GM23248 (cell line): ENCODE data around the gene HLX. TPM values are rescaled to one million over a fixed set of nuclear protein-coding genes. Genes with fewer than 3 reads are reported as not detected.

Experiments
- DNase-seq: peaks from one replicate; pipeline ENCODE4 v3.0.0-alpha.2; 2015
- H2AFZ ChIP-seq: fragments of 200-600 bp; sonication (generic); 2 replicates; pipeline ENCODE4 v1.6.1; 2016; ENCODE audit warnings: antibody characterized with exemption
- H3F3A ChIP-seq: fragments of 200-600 bp; sonication (generic); 2 replicates; pipeline ENCODE4 v1.6.1; 2016; ENCODE audit warnings: mild to moderate bottlenecking, antibody characterized with exemption, mixed run types; ENCODE audit not compliant: insufficient read depth
- H3K27ac ChIP-seq: fragments of 200-600 bp; sonication (generic); 2 replicates; pipeline ENCODE4 v1.5.1; 2016; ENCODE audit warnings: mild to moderate bottlenecking
- H3K27me3 ChIP-seq: fragments of 200-600 bp; sonication (generic); replicated peaks from 2 replicates; pipeline ENCODE4 v1.6.1; 2016; ENCODE audit warnings: mild to moderate bottlenecking; ENCODE audit not compliant: insufficient read depth
- H3K36me3 ChIP-seq: fragments of 200-600 bp; sonication (generic); 2 replicates; pipeline ENCODE4 v1.6.1; 2016; ENCODE audit warnings: low read depth, mild to moderate bottlenecking
- H3K4me1 ChIP-seq: fragments of 200-600 bp; sonication (generic); 2 replicates; pipeline ENCODE4 v1.6.1; 2016; ENCODE audit warnings: mild to moderate bottlenecking; ENCODE audit not compliant: insufficient read depth
- H3K4me2 ChIP-seq: fragments of 200-600 bp; sonication (generic); one replicate; pipeline ENCODE4 v1.6.1; 2016; ENCODE audit warnings: mild to moderate bottlenecking; ENCODE audit not compliant: unreplicated experiment
- H3K4me3 ChIP-seq: fragments of 200-600 bp; sonication (generic); 2 replicates; pipeline ENCODE4 v1.5.1; 2016; ENCODE audit warnings: mild to moderate bottlenecking
- H3K79me2 ChIP-seq: fragments of 200-600 bp; sonication (generic); 2 replicates; pipeline ENCODE4 v1.6.1; 2016; ENCODE audit warnings: mild to moderate bottlenecking; ENCODE audit not compliant: insufficient read depth
- H3K9ac ChIP-seq: fragments of 200-600 bp; sonication (generic); 2 replicates; pipeline ENCODE4 v1.6.1; 2016; ENCODE audit warnings: mild to moderate bottlenecking
- H3K9me2 ChIP-seq: fragments of 200-600 bp; sonication (generic); 2 replicates; pipeline ENCODE4 v1.6.1; 2016; ENCODE audit warnings: mixed run types, mild to moderate bottlenecking, moderate library complexity; ENCODE audit not compliant: insufficient read depth
- H3K9me3 ChIP-seq: fragments of 200-600 bp; sonication (generic); one replicate; pipeline ENCODE4 v1.6.1; 2017; ENCODE audit warnings: low read depth
- H4K20me1 ChIP-seq: fragments of 200-600 bp; sonication (generic); 2 replicates; pipeline ENCODE4 v1.6.0; 2016; ENCODE audit not compliant: insufficient read depth
- EZH2 ChIP-seq: fragments of 200-600 bp; sonication (generic); IDR thresholded peaks from 2 replicates; pipeline ENCODE4 v1.6.1; 2018; ENCODE audit warnings: antibody characterized with exemption, mild to moderate bottlenecking; ENCODE audit not compliant: insufficient read depth, poor library complexity, severe bottlenecking
- EZH2phosphoT487 ChIP-seq: fragments of 200-600 bp; sonication (generic); IDR thresholded peaks from 2 replicates; pipeline ENCODE4 v1.6.1; 2018; ENCODE audit warnings: antibody characterized with exemption, moderate library complexity, mild to moderate bottlenecking, low read depth; ENCODE audit not compliant: insufficient read depth
- WGBS, 2 experiments: methylation state at CpG; one replicate each; pipeline ENCODE4 v1.1.6; 2015 to 2017; ENCODE audit warnings: low lambda C conversion rate in 2 of 2, low coverage in 1 of 2; ENCODE audit errors: missing lambda C conversion rate in 2 of 2; 5-methylcytosine and 5-hydroxymethylcytosine counted together
- in situ Hi-C: fragments of 300-500 bp; cut with MboI; formaldehyde crosslinking; loops from 2 replicates; pipeline ENCODE4 v1.15.0; 2020
- polyA plus RNA-seq: library from polyadenylated mRNA; unstranded; fragments of >200 nt; fragmentation: Nextera tagmentation; extraction: Ambion mirVana; gene quantifications from 2 replicates; pipeline ENCODE4 v1.2.1, GENCODE V29; 2016
- total RNA-seq: library from RNA; depleted of rRNA; stranded (reverse); fragments of >200 nt; shearing (Covaris generic); gene quantifications from 2 replicates; pipeline ENCODE4 v1.2.3, GENCODE V29; 2014

HLX gene
- total and polyA plus RNA-seq, 2 experiments from 2014 or later = 20.0 to 24.2 TPM

DNA sequence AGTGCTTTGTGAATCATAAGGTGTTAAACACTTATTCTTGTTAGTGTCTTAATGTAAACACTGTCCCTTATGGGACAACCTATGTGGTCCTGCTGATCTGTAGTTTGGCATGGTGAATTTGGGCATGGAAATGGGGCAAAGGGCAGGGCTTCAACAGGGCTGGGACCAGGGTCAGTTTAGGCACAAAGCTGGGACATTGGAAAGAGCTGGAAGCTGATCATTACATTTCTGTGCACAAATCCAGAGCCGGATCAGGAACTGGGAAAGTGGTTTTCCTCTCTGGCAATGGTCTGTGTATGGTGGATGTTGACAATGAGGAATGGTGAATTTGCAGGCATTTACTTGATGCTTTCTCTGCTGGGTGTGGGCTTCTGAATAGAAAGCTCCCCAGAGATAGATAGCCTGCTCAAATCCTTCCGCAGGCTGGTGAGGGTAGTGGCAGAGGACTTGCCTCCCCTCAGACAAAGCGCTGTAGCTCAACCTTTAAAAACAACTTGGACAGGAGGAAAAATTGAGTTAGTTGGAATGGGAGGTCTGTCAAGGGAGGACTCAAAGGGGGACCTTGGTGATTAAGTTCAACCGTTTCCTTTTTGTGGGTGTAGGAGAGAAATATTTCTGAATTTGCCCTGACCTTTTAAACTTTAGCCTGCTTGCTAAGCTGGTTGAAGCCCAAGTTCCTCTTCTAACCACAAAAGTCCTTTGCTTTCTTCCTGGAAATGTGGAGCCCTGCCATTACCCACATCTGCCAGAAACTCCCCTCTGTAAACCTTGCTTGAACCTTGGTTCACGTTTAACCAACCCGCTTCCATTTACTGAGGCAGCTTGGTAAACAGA, 35.3 kb downstream of the HLX start:
- Histone ChIP-seq H2AFZ (no peak overlapping the region), H3K9me2 (no peaks in the 10 kb centered on the region), H3F3A (no peaks in the 10 kb centered on the region)

DNA sequence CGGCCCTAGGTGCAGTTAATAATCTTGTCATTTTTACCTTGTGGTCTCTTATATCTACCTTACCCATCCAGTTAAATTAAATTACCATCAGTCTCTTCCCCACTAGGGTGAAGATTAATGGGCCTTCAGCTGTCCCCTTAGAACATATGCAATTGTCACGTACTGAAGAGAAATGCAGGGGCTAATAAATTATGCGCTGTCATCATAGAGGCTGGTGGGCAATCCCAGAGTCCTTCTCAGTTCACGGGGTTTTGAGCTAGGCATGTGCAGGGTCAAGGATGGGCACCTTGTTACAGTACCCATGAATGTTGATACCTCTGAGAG, 35.8 kb downstream of the HLX start:
- H3F3A ChIP-seq = no peaks in the 10 kb centered on the region
- no peak overlapping the region for H3K4me2 ChIP-seq
- 94 to 95% methylated on average over 4 of the region's 4 CpGs for WGBS, 2 experiments
- H3K27me3 ChIP-seq = no peaks in the 10 kb centered on the region
- H3K79me2 ChIP-seq = no peaks in the 10 kb centered on the region
- H3K9me2 ChIP-seq = no peaks in the 10 kb centered on the region
- in situ Hi-C loops = no loop called here
- H3K9ac ChIP-seq = no peak overlapping the region
- no peak overlapping the region for H3K4me3 ChIP-seq
- no peak for DNase-seq
- H3K27ac ChIP-seq = no peak overlapping the region
- no peaks in the 10 kb centered on the region for H3K36me3 ChIP-seq
- TF ChIP-seq EZH2phosphoT487 = no peak
- TF ChIP-seq EZH2 = no peak
- no peaks in the 10 kb centered on the region for H3K9me3 ChIP-seq
- H3K4me1 ChIP-seq = no peaks in the 10 kb centered on the region
- H2AFZ ChIP-seq = no peak overlapping the region
- H4K20me1 ChIP-seq = no peaks in the 10 kb centered on the region

More for the DNA sequence above, 35.3 kb downstream of the HLX start:
- Histone ChIP-seq H3K27ac (no peak overlapping the region), H3K9me3 (no peaks in the 10 kb centered on the region), H3K4me2 (no peak overlapping the region), H3K4me1 (no peaks in the 10 kb centered on the region), H3K4me3 (no peak overlapping the region), H3K79me2 (no peaks in the 10 kb centered on the region), H3K9ac (no peak overlapping the region), H3K36me3 (no peaks in the 10 kb centered on the region), H4K20me1 (no peaks in the 10 kb centered on the region), H3K27me3 (no peaks in the 10 kb centered on the region)
- TF ChIP-seq EZH2phosphoT487 (no peak), EZH2 (no peak)
- WGBS, 2 experiments = 74 to 75% methylated on average over 6 of the region's 6 CpGs
- DNase-seq = no peak
- in situ Hi-C loops = no loop called here

DNA sequence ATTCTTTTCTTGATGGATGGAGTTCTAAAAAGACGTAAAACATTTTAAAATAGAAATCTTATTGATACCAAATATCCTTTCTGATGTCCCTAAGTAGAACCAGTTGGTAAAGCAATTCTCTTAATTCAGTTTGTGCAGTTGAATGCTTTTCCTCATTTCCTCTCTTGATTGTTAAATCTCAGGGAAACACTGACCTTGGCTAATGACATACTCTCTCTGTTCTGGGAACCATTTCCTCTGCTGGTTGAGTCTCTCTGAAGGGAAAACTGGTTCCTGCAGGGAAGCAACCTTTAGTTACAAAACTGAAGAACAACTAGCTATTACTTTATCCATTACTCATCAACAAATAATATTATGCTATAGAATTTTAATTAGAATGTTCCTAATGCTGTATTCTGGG, 36.7 kb downstream of the HLX start:
- WGBS, 2 experiments = 58 to 66% methylated on average over 1 of the region's 1 CpG
- no peak for DNase-seq

DNA sequence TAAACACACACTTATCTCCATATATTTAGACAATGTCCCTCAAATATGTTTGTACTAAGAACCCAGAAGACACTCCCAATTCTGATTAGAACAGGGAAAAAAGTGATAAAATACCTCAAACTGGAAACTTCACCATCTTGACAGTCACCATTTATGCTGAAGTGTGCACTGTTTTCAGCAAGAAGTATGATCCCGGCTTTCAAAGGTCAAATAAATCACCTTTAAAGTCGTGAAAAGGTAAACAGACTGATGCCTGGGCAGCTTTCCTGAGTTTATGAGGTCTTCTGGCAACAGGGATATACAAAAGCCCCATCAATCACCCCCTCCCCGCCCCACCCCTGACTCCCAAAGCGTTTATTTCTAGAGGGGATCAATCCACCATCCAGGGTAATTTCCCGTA, 37.9 kb downstream of the HLX start:
- Histone ChIP-seq H2AFZ (no peak overlapping the region), H3K27me3 (no peaks in the 10 kb centered on the region), H3K9me3 (no peaks in the 10 kb centered on the region), H3K9ac (no peak overlapping the region), H3F3A (no peaks in the 10 kb centered on the region), H3K27ac (no peak overlapping the region), H3K36me3 (no peaks in the 10 kb centered on the region), H3K9me2 (no peaks in the 10 kb centered on the region), H3K4me3 (no peak overlapping the region), H3K79me2 (no peaks in the 10 kb centered on the region), H4K20me1 (no peaks in the 10 kb centered on the region), H3K4me2 (no peak overlapping the region), H3K4me1 (no peaks in the 10 kb centered on the region)
- WGBS, 2 experiments = 60 to 63% methylated on average over 5 of the region's 5 CpGs
- DNase-seq = no peak
- in situ Hi-C loops = no loop called here
- TF ChIP-seq EZH2 (no peak), EZH2phosphoT487 (no peak)

More for the DNA sequence above, 36.7 kb downstream of the HLX start:
- Histone ChIP-seq H3K4me2 (no peak overlapping the region), H3K27ac (no peak overlapping the region), H3K4me3 (no peak overlapping the region), H3F3A (no peaks in the 10 kb centered on the region), H4K20me1 (no peaks in the 10 kb centered on the region), H3K9me3 (no peaks in the 10 kb centered on the region), H3K4me1 (no peaks in the 10 kb centered on the region), H3K9ac (no peak overlapping the region), H2AFZ (no peak overlapping the region), H3K36me3 (no peaks in the 10 kb centered on the region), H3K27me3 (no peaks in the 10 kb centered on the region), H3K79me2 (no peaks in the 10 kb centered on the region), H3K9me2 (no peaks in the 10 kb centered on the region)
- in situ Hi-C loops = no loop called here
- no peak for TF ChIP-seq EZH2phosphoT487
- TF ChIP-seq EZH2 = no peak
